Karpas-422 (cell line): Measurements from ENCODE around the gene PI4KA. TPM values are rescaled to one million over a fixed set of nuclear protein-coding genes. Genes with fewer than 3 reads are reported as not detected.
"Not testable (repeated sequence)": the region's sequence is repeated elsewhere in the genome, so short reads cannot be mapped to it uniquely, and the experiment has no call there.

ENCODE experiments used
- DNase-seq: peaks from one replicate; pipeline ENCODE4 v3.0.0-alpha.2; 2015
- H2AFZ ChIP-seq: fragments of 200-600 bp; sonication (generic); 2 replicates; pipeline ENCODE4 v1.6.1; 2014; ENCODE audit warnings: antibody characterized with exemption, low read length, mixed read lengths
- H3K27ac ChIP-seq: fragments of 200-600 bp; sonication (generic); 2 replicates; pipeline ENCODE4 v1.5.1; 2014; ENCODE audit warnings: mild to moderate bottlenecking, low read length, moderate library complexity
- H3K27me3 ChIP-seq: fragments of 200-600 bp; sonication (generic); 2 replicates; pipeline ENCODE4 v1.6.1; 2014; ENCODE audit warnings: low read length, mixed read lengths
- H3K36me3 ChIP-seq: fragments of 200-600 bp; sonication (generic); 2 replicates; pipeline ENCODE4 v1.6.1; 2014; ENCODE audit warnings: low read length, mixed read lengths; ENCODE audit not compliant: insufficient read depth
- H3K4me1 ChIP-seq: fragments of 200-600 bp; sonication (generic); 2 replicates; pipeline ENCODE4 v1.6.1; 2014; ENCODE audit warnings: mild to moderate bottlenecking, low read length, mixed read lengths
- H3K4me2 ChIP-seq: fragments of 200-600 bp; sonication (generic); 2 replicates; pipeline ENCODE4 v1.6.1; 2014; ENCODE audit warnings: low read length, low read depth, mild to moderate bottlenecking; ENCODE audit not compliant: poor library complexity, severe bottlenecking
- H3K4me3 ChIP-seq: fragments of 200-600 bp; sonication (generic); 2 replicates; pipeline ENCODE4 v1.5.1; 2014; ENCODE audit warnings: mild to moderate bottlenecking, antibody characterized with exemption, low read length, mixed read lengths
- H3K79me2 ChIP-seq: fragments of 200-600 bp; sonication (generic); 2 replicates; pipeline ENCODE4 v1.6.1; 2014; ENCODE audit warnings: mild to moderate bottlenecking, low read length, mixed read lengths
- H3K9ac ChIP-seq: fragments of 200-600 bp; sonication (generic); 2 replicates; pipeline ENCODE4 v1.6.0; 2014; ENCODE audit warnings: low read length
- H3K9me2 ChIP-seq: fragments of 200-600 bp; sonication (generic), shearing (Covaris generic); replicated peaks from 2 replicates; pipeline ENCODE4 v1.6.0; 2014; ENCODE audit warnings: mild to moderate bottlenecking, low read length, moderate library complexity; ENCODE audit not compliant: insufficient read depth
- H3K9me3 ChIP-seq: fragments of 300-700, 200-600 bp; sonication (generic); 2 replicates; pipeline ENCODE4 v1.6.1; 2014; ENCODE audit warnings: low read length, mixed read lengths
- H4K20me1 ChIP-seq: fragments of 200-600 bp; sonication (generic); 2 replicates; pipeline ENCODE4 v1.6.1; 2014; ENCODE audit warnings: mild to moderate bottlenecking, antibody characterized with exemption, low read length, low read depth; ENCODE audit not compliant: insufficient read depth
- total RNA-seq: library from RNA; depleted of rRNA; stranded (reverse); fragments of >200 nt; shearing (Covaris generic); gene quantifications from 2 replicates; pipeline ENCODE4 v1.2.3, GENCODE V29; 2014; ENCODE audit warnings: low replicate concordance

Gene PI4KA
- total RNA-seq, 1 experiment from 2014 or later, result 80.7 TPM

DNA sequence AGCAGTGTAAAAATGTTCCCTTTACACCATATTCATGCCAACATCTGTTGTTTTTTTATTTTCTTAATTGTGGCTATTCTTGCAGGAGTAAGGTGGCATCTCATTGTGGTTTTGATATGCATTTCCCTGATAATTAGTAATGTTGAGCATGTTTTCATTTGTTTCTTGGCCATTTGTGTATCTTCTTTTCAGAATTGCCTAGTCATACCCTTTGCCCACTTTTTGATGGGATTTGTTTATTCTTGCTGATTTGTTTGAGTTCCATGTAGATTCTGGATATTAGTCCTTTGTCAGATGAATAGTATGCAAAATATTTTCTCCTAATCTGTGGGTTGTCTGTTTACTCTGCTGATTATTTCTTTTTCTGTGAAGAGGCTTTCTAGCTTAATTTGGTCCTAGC lies 183.6 kb downstream of the PI4KA start:
- Histone ChIP-seq H3K4me3 (no peak overlapping the region), H3K79me2 (no peaks in the 10 kb centered on the region), H3K4me1 (peaks cover 5% of the 10 kb centered on the region; the same call in 1 of the 2 replicates), H3K9me2 (no peaks in the 10 kb centered on the region), H3K9me3 (no peaks in the 10 kb centered on the region), H3K27me3 (no peaks in the 10 kb centered on the region), H3K27ac (no peak overlapping the region), H4K20me1 (no peaks in the 10 kb centered on the region), H3K4me2 (no peak overlapping the region), H2AFZ (no peak overlapping the region), H3K9ac (no peak overlapping the region), H3K36me3 (no peaks in the 10 kb centered on the region)
- no peak for DNase-seq

DNA sequence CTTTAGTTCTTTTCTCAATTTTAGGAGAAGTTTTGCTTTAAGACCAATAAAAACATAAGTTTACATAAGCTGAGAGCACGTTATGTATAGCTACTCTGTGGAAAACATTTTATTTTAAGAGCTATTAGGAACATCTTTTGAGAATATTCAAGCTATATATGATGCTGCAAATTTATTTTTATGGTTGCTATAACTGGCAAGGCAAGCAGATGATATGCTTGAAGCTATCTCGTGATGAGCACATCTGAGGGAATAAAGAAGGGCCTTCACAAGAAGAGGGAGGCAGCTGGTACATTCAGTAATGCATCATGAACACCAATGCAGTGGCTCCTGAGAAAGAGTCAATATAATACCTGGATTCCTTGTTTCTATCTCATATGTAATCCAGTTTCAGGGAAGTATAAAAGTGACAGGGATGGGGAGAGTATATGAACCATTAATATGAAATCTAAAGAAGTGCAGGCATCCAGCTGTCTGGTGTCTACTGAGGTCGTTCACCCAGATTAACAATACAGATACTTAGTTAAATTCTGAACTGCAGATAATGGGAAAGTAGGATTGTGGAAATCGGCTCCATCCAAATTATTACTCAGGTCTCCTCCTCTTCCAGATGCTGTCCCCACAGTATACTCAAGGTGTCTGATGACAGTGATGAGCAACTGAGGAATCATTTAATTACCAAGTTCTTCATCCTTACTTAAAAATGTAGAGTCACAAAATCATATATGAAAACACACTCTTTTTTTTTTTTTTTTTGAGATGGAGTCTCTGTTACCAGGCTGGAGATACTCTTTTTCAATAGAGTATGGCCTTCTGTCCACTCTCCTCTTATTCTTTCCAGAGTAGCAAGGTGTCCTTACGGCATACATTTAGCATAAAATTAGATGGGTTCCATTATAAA lies 185.1 kb downstream of the PI4KA start:
- Histone ChIP-seq H3K9me3 (no peaks in the 10 kb centered on the region), H3K9ac (no peak overlapping the region), H3K9me2 (no peaks in the 10 kb centered on the region), H3K36me3 (no peaks in the 10 kb centered on the region), H3K4me1 (peaks cover 5% of the 10 kb centered on the region; the same call in 1 of the 2 replicates), H3K4me2 (no peak overlapping the region), H2AFZ (no peak overlapping the region), H3K27ac (no peak overlapping the region), H3K4me3 (no peak overlapping the region), H3K27me3 (no peaks in the 10 kb centered on the region), H3K79me2 (no peaks in the 10 kb centered on the region), H4K20me1 (no peaks in the 10 kb centered on the region)
- DNase-seq, result no peak

DNA sequence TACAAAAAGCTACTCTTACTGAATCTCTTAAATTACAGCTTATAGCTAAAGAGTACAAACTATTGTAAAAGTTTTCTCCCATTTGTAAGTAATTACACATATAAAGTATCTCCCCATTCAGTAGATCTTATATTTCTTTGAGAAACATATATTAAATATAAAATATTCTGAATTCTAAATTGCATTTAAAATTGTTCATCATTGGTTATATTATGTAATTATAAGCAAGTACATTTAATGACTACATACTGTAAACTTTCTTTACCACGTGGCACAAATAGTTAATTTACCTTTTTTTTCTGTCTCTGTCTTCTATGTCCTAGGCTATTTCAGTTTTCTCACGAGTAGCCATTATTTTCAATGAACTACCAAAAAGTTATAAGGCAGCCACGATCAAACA lies 185.9 kb downstream of the PI4KA start:
- H3K79me2 ChIP-seq, result no peaks in the 10 kb centered on the region
- no peaks in the 10 kb centered on the region for H3K36me3 ChIP-seq
- H4K20me1 ChIP-seq, result no peaks in the 10 kb centered on the region
- peaks cover 5% of the 10 kb centered on the region; the same call in 1 of the 2 replicates for H3K4me1 ChIP-seq
- no peak overlapping the region for H3K9ac ChIP-seq
- H3K27ac ChIP-seq, result no peak overlapping the region
- no peaks in the 10 kb centered on the region for H3K9me3 ChIP-seq
- H3K4me2 ChIP-seq, result no peak overlapping the region
- no peak for DNase-seq
- H3K9me2 ChIP-seq, result no peaks in the 10 kb centered on the region
- H2AFZ ChIP-seq, result no peak overlapping the region
- H3K27me3 ChIP-seq, result no peaks in the 10 kb centered on the region
- H3K4me3 ChIP-seq, result no peak overlapping the region

DNA sequence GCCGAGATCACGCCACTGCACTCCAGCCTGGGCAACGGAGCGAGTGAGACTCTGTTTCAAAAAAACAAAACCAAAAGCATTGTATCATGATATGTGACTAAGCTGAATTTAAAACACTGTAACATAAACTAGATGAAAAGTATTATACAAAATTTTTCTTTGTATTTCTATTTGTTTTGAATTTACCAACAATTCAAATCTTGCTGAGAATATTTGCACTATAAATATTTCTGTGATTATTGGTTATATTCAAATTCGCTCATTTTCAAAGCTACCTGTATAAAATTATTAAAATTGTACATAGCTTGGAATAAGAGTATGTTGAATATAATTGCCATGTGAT lies 186.6 kb downstream of the PI4KA start:
- Histone ChIP-seq H3K4me2 (no peak overlapping the region), H3K9me3 (no peaks in the 10 kb centered on the region), H3K27ac (no peak overlapping the region), H2AFZ (no peak overlapping the region), H3K27me3 (no peaks in the 10 kb centered on the region), H3K79me2 (no peaks in the 10 kb centered on the region), H3K4me3 (no peak overlapping the region), H3K4me1 (peaks cover 5% of the 10 kb centered on the region; the same call in 1 of the 2 replicates), H3K36me3 (no peaks in the 10 kb centered on the region), H4K20me1 (no peaks in the 10 kb centered on the region), H3K9me2 (no peaks in the 10 kb centered on the region), H3K9ac (no peak overlapping the region)
- DNase-seq, result no peak

DNA sequence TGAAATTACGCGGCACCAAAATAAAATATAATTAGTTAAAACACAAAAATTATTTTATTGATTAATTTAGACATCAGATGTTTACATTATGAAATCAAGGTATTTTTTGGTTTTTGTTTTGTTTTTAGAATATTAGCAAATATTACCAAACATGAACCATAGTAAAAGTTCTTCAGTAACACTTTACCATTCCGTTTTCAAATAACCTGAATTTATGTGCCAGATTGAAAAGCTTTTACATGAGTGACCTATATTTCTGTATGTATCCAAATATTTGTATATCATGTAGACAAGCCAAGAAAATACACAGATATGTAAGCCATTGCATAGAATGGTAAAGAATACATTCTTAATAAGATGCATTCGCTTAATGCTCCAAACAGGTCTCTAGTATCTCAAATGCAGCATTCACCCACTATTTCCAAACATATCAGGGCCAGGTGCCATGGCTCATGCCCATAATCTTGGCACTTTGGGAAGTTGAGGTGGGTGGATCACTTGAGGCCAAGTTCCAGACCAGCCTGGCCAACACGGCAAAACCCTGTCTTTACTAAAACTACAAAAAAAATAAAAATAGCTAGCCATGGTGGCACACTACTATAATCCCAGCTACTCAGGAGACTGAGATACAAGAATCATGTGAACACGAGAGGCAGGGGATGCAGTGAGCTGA lies 187.1 kb downstream of the PI4KA start:
- Histone ChIP-seq H3K79me2 (no peaks in the 10 kb centered on the region), H3K9me2 (no peaks in the 10 kb centered on the region), H3K9ac (no peak overlapping the region), H3K9me3 (no peaks in the 10 kb centered on the region), H3K27me3 (no peaks in the 10 kb centered on the region), H4K20me1 (no peaks in the 10 kb centered on the region), H3K36me3 (no peaks in the 10 kb centered on the region), H3K4me2 (no peak overlapping the region), H2AFZ (no peak overlapping the region), H3K4me3 (no peak overlapping the region), H3K4me1 (peaks cover 5% of the 10 kb centered on the region; the same call in 1 of the 2 replicates), H3K27ac (no peak overlapping the region)
- no peak for DNase-seq

DNA sequence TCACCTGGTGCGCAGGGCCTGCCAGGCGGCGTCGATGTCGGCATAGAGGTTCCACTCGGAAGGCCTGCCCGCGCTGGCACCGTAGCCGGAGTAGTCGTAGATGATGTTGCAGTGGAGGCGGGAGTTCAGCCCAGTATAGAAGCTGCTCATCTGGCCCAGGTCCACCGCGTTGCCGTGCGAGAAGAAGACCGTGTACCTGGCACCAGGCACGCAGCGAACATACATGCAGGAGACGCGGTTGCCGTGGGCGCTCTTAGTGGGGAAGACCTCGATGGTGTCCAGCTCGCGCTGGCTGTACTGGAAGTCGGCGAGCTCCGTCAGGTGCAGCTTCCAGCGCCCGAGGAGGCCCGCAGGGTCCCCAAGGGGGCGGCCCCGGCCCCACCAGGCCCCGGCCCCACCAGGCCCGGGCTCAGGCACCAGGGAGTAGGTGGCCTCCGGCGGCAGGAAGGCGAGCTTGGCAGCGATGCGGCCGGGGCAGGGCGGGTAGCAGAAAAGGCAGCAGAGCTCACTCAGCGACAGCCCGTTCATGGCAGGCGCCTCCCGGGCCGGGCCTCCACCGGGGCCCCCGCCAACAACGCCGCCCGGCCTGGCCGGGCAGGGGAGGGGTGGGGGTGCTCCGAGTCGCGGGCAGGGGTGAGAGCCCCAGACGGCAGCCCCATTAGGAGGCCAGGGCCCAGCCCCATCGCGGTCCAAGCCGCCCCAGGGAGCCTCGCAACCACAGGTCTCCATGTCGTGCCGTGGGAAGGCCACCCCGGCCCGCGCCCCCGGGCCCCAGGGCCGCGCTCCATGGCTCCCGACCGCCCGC lies 188.0 kb downstream of the PI4KA start:
- H2AFZ ChIP-seq, H3K4me1 ChIP-seq, H3K9ac ChIP-seq, H3K36me3 ChIP-seq, H3K27me3 ChIP-seq, H4K20me1 ChIP-seq, H3K4me3 ChIP-seq, H3K9me3 ChIP-seq, H3K9me2 ChIP-seq, DNase-seq, H3K4me2 ChIP-seq, H3K79me2 ChIP-seq, H3K27ac ChIP-seq: not testable (repeated sequence)

DNA sequence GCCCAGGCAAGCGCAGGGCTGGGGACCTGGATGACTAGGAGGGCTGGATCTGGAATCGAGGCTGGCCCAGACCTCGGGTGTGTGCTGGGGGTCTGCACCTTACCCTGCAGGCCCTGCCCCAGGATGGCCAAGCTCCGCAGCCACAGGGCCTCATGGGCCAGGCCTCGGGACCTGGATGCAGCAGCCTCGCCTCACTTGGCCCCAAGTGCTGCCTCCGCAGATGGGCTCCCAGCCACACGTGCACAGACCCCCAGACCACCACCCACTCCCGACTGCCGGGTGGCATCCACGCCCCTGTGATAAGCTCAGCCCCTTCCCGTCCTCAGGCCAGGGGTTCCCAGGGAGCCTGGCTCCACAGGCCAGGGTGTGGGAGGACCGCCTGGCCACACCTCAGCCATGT lies 188.7 kb downstream of the PI4KA start:
- not testable (repeated sequence) for H4K20me1 ChIP-seq, DNase-seq, H3K27ac ChIP-seq, H3K9me3 ChIP-seq, H3K36me3 ChIP-seq, H2AFZ ChIP-seq, H3K4me2 ChIP-seq, H3K9me2 ChIP-seq, H3K79me2 ChIP-seq, H3K4me1 ChIP-seq, H3K9ac ChIP-seq, H3K27me3 ChIP-seq, H3K4me3 ChIP-seq

DNA sequence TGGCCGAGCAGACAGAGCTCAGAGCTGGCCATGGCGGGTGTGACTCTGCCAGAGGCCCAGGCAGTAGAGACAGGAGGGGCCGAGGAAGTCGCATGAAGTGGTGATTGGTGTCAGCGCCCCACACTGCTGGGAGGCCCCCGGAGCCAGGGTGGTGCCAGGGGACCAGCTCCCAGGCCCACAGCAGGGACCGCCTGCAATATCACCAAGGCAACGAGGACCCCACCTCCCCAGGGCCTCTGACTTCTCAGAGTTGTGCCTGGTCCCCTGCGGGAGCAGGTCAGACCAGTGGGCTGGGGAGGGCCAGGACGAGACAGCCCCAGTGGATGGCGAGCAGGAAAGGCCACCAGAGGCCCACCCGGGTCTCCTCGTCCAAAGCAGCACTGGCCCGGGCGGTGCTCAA lies 189.1 kb downstream of the PI4KA start:
- H3K9ac ChIP-seq, H3K4me3 ChIP-seq, H3K27me3 ChIP-seq, DNase-seq, H2AFZ ChIP-seq, H3K27ac ChIP-seq, H3K9me3 ChIP-seq, H3K4me2 ChIP-seq, H3K36me3 ChIP-seq, H3K9me2 ChIP-seq, H4K20me1 ChIP-seq, H3K4me1 ChIP-seq, H3K79me2 ChIP-seq: not testable (repeated sequence)
